OCI-LY1 (cell line): ENCODE results near the gene ZNF76.

Experiments
- H2AFZ ChIP-seq: fragments of 200-600 bp; sonication (generic), shearing (Covaris generic); 2 replicates; pipeline ENCODE4 v1.6.0; 2014; ENCODE audit warnings: antibody characterized with exemption, mild to moderate bottlenecking, low read length
- H3F3A ChIP-seq: fragments of 200-600 bp; sonication (generic), shearing (Covaris generic); 2 replicates; pipeline ENCODE4 v1.6.0; 2014; ENCODE audit warnings: mild to moderate bottlenecking, antibody characterized with exemption, low read length, moderate library complexity; ENCODE audit not compliant: insufficient read depth
- H3K27ac ChIP-seq: fragments of 200-600 bp; sonication (generic); 2 replicates; pipeline ENCODE4 v1.5.1; 2014; ENCODE audit warnings: low read length, mixed run types, mild to moderate bottlenecking, low read depth; ENCODE audit not compliant: poor library complexity, severe bottlenecking
- H3K27me3 ChIP-seq: fragments of 200-600 bp; sonication (generic); 2 replicates; pipeline ENCODE4 v1.6.0; 2014; ENCODE audit warnings: antibody characterized with exemption, mild to moderate bottlenecking, low read length, moderate library complexity; ENCODE audit not compliant: insufficient read depth
- H3K36me3 ChIP-seq: fragments of 200-600 bp; sonication (generic); 2 replicates; pipeline ENCODE4 v1.6.1; 2014; ENCODE audit warnings: mild to moderate bottlenecking, antibody characterized with exemption, low read length, moderate library complexity, mixed read lengths; ENCODE audit not compliant: insufficient read depth
- H3K4me1 ChIP-seq: fragments of 200-600 bp; sonication (generic); 2 replicates; pipeline ENCODE4 v1.5.1; 2014; ENCODE audit warnings: mild to moderate bottlenecking, low read length, moderate library complexity; ENCODE audit not compliant: insufficient read depth, severe bottlenecking
- H3K4me2 ChIP-seq: fragments of 200-600 bp; sonication (generic), shearing (Covaris generic); 2 replicates; pipeline ENCODE4 v1.6.1; 2014; ENCODE audit warnings: low read length
- H3K4me3 ChIP-seq: fragments of 200-600 bp; sonication (generic); 2 replicates; pipeline ENCODE4 v1.5.1; 2014; ENCODE audit warnings: low read length, low read depth, mild to moderate bottlenecking, mixed read lengths; ENCODE audit not compliant: poor library complexity, severe bottlenecking
- H3K79me2 ChIP-seq: fragments of 200-600 bp; shearing (Covaris generic); 2 replicates; pipeline ENCODE4 v1.6.1; 2016; ENCODE audit warnings: mixed run types, low read length, mixed read lengths; ENCODE audit not compliant: insufficient read depth
- H3K9ac ChIP-seq: fragments of 200-600 bp; sonication (generic), shearing (Covaris generic); 2 replicates; pipeline ENCODE4 v1.6.1; 2014; ENCODE audit warnings: mild to moderate bottlenecking, low read length, mixed read lengths
- H3K9me2 ChIP-seq: fragments of 200-600 bp; sonication (generic), shearing (Covaris generic); 2 replicates; pipeline ENCODE4 v1.6.1; 2014; ENCODE audit warnings: low read depth, mild to moderate bottlenecking, low read length, mixed read lengths
- H3K9me3 ChIP-seq: fragments of 200-600 bp; shearing (Covaris generic); 2 replicates; pipeline ENCODE4 v1.6.1; 2014; ENCODE audit warnings: low read length, mixed read lengths
- H4K20me1 ChIP-seq: fragments of 200-600 bp; sonication (generic), shearing (Covaris generic); 2 replicates; pipeline ENCODE4 v1.6.0; 2016; ENCODE audit warnings: mild to moderate bottlenecking, low read length; ENCODE audit not compliant: insufficient read depth
- CTCF ChIP-seq: fragments of 200-600 bp; sonication (generic), shearing (Covaris generic); IDR thresholded peaks from 2 replicates; pipeline ENCODE4 v1.5.1; 2017; ENCODE audit warnings: mild to moderate bottlenecking, antibody characterized with exemption, low read length, moderate library complexity, mixed read lengths
- EZH2 ChIP-seq: fragments of 200-600 bp; sonication (generic), shearing (Covaris generic); IDR thresholded peaks from 2 replicates; pipeline ENCODE4 v1.8.0; 2017; ENCODE audit warnings: borderline replicate concordance, mixed run types, mild to moderate bottlenecking, antibody characterized with exemption, low read length, moderate library complexity, mixed read lengths

Gene ZNF76

GRCh38 chr6:35213824-35214756, 45.4 kb upstream of the ZNF76 start, which contains the start of gene SCUBE3:
Gene SCUBE3, plus strand, starts transcription at chr6:35213956. Its CDS starts 463 bp downstream, at chr6:35214419.
- Histone ChIP-seq H3K9me3 (no peaks in the 10 kb centered on the region), H3K4me2 (peak within 1 kb of the TSS; percentile 48; the same call in 1 of the 2 replicates), H4K20me1 (no peaks in the 10 kb centered on the region), H3K9me2 (no peaks in the 10 kb centered on the region), H2AFZ (no peak within 1 kb of the TSS), H3K36me3 (no peaks in the 10 kb centered on the region), H3K4me3 (peak within 1 kb of the TSS; percentile 29), H3K4me1 (no peaks in the 10 kb centered on the region), H3F3A (no peaks in the 10 kb centered on the region), H3K9ac (no peak within 1 kb of the TSS), H3K27me3 (peaks cover 9% of the 10 kb centered on the region), H3K79me2 (no peaks in the 10 kb centered on the region), H3K27ac (no peak within 1 kb of the TSS)
- TF ChIP-seq EZH2 (no peak), CTCF (no peak)

- Histone ChIP-seq H3K9ac (no peak overlapping the region), H3K27me3 (peaks cover 9% of the 10 kb centered on the region), H3F3A (no peaks in the 10 kb centered on the region), H4K20me1 (no peaks in the 10 kb centered on the region), H3K4me1 (no peaks in the 10 kb centered on the region), H3K36me3 (no peaks in the 10 kb centered on the region), H3K9me2 (no peaks in the 10 kb centered on the region), H2AFZ (no peak overlapping the region), H3K4me2 (no peak overlapping the region), H3K79me2 (no peaks in the 10 kb centered on the region), H3K27ac (no peak overlapping the region), H3K4me3 (no peak overlapping the region), H3K9me3 (no peaks in the 10 kb centered on the region)
- TF ChIP-seq EZH2 (no peak), CTCF (no peak)
These were observed 44.5 kb upstream of the ZNF76 start for GRCh38 chr6:35214869-35215664.

- Histone ChIP-seq H4K20me1 (no peaks in the 10 kb centered on the region), H3K79me2 (no peaks in the 10 kb centered on the region), H3K27ac (no peak overlapping the region), H3K27me3 (peaks cover 9% of the 10 kb centered on the region), H3K4me3 (no peak overlapping the region), H3K9me3 (no peaks in the 10 kb centered on the region), H3F3A (no peaks in the 10 kb centered on the region), H3K9ac (no peak overlapping the region), H3K4me2 (no peak overlapping the region), H3K36me3 (no peaks in the 10 kb centered on the region), H3K4me1 (no peaks in the 10 kb centered on the region), H2AFZ (no peak overlapping the region), H3K9me2 (no peaks in the 10 kb centered on the region)
- no peak for TF ChIP-seq CTCF
- no peak for TF ChIP-seq EZH2
These were observed 43.7 kb upstream of the ZNF76 start for GRCh38 chr6:35215665-35216411.
